OCI-LY1 (cell line): ENCODE measurements around the gene RYR1.

Experiments
- EZH2 ChIP-seq: fragments of 200-600 bp; sonication (generic), shearing (Covaris generic); IDR thresholded peaks from 2 replicates; pipeline ENCODE4 v1.8.0; 2017; ENCODE audit warnings: borderline replicate concordance, mixed run types, mild to moderate bottlenecking, antibody characterized with exemption, low read length, moderate library complexity, mixed read lengths
- TF ChIP-seq, protein P1 (sequence below): fragments of 200-600 bp; sonication (generic), shearing (Covaris generic); IDR thresholded peaks from 2 replicates; pipeline ENCODE4 v1.5.1; 2017; ENCODE audit warnings: mild to moderate bottlenecking, antibody characterized with exemption, low read length, moderate library complexity, mixed read lengths

DNA sequence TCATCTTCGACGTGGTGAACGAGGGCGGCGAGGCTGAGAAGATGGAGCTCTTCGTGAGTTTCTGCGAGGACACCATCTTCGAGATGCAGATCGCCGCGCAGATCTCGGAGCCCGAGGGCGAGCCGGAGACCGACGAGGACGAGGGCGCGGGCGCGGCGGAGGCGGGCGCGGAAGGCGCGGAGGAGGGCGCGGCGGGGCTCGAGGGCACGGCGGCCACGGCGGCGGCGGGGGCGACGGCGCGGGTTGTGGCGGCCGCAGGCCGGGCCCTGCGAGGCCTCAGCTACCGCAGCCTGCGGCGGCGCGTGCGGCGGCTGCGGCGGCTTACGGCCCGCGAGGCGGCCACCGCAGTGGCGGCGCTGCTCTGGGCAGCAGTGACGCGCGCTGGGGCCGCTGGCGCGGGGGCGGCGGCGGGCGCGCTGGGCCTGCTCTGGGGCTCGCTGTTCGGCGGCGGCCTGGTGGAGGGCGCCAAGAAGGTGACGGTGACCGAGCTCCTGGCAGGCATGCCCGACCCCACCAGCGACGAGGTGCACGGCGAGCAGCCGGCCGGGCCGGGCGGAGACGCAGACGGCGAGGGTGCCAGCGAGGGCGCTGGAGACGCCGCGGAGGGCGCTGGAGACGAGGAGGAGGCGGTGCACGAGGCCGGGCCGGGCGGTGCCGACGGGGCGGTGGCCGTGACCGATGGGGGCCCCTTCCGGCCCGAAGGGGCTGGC lies 131.6 kb downstream of the RYR1 start:
- no peak for TF ChIP-seq EZH2
- TF ChIP-seq, protein P1, sequence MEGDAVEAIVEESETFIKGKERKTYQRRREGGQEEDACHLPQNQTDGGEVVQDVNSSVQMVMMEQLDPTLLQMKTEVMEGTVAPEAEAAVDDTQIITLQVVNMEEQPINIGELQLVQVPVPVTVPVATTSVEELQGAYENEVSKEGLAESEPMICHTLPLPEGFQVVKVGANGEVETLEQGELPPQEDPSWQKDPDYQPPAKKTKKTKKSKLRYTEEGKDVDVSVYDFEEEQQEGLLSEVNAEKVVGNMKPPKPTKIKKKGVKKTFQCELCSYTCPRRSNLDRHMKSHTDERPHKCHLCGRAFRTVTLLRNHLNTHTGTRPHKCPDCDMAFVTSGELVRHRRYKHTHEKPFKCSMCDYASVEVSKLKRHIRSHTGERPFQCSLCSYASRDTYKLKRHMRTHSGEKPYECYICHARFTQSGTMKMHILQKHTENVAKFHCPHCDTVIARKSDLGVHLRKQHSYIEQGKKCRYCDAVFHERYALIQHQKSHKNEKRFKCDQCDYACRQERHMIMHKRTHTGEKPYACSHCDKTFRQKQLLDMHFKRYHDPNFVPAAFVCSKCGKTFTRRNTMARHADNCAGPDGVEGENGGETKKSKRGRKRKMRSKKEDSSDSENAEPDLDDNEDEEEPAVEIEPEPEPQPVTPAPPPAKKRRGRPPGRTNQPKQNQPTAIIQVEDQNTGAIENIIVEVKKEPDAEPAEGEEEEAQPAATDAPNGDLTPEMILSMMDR = no peak
